ENCODE data around the gene BCS1L. TPM values are rescaled to one million over a fixed set of nuclear protein-coding genes. Genes with fewer than 3 reads are reported as not detected.

Gene BCS1L
- total and polyA plus RNA-seq, 9 of the 15 experiments (the other 6 are each of a cell fraction or from before 2014, with no cell fraction given): 37.6 to 103 (median 56.7) TPM

GRCh38 chr2:218645126-218645525 is 14.4 kb upstream of the BCS1L start:
- ChIA-PET POLR2A (interaction anchor here (0.9 to 3.7 kb wide), 2 partner anchors 9 to 14 kb away, joined by 3 to 10 read pairs; partner anchors contain the start of genes BCS1L and ZNF142), CTCF (ENCODE audit: low intra/inter-chr PET ratio) (no interaction called here)
- Histone ChIP-seq H3K9ac (ENCODE audit: insufficient read depth in 1 of 2, low read depth in 2 of 2, low read length in 2 of 2) (no peak overlapping the region), H4K20me1 (replicated peaks; ENCODE audit: control insufficient read depth, insufficient read depth, low read length) (no peaks in the 10 kb centered on the region), H2AFZ (ENCODE audit: low read depth, low read length) (no peak overlapping the region), H3K27me3 (ENCODE audit: control insufficient read depth in 2 of 2, insufficient read depth in 2 of 2, low read length in 2 of 2) (no peaks in the 10 kb centered on the region), H3K27ac (ENCODE audit: extremely low read depth, low read depth, low read length) (no peak overlapping the region), H3K79me2 (ENCODE audit: control insufficient read depth, insufficient read depth, low read length) (0 out of 3 replicates have a peak, but pooled peaks cover 4% of the 10 kb centered on the region), H3K9me1 (ENCODE audit: control insufficient read depth, insufficient read depth, low read length) (no peaks in the 10 kb centered on the region), H3K4me3 (no peak overlapping the region), H3K36me3 (ENCODE audit: control insufficient read depth, insufficient read depth, low read length) (peaks cover 86% of the 10 kb centered on the region), H3K9me3 (replicated peaks; ENCODE audit: control insufficient read depth, insufficient read depth, low read depth, low read length) (no peaks in the 10 kb centered on the region), H3K4me1 (replicated peaks in 1 of 2; ENCODE audit: control insufficient read depth in 2 of 2, insufficient read depth in 2 of 2, low read length in 2 of 2) (no peaks in the 10 kb centered on the region), H3K4me2 (ENCODE audit: insufficient read depth, low read length) (no peak overlapping the region)
- intact Hi-C loops (cut with micrococcal nuclease) (loop anchor here (10.0 kb wide), 2 partner anchors 240 to 370 kb away; partner anchors contain the start of genes AAMP and PNKD), in situ Hi-C loops (cut with MboI) (no loop called here)
- no peak for ATAC-seq
- no peak for DNase-seq (ENCODE audit: extremely low read depth in 1 of 4, low spot score in 3 of 4)
- no peak for FAIRE-seq
- WGBS (ENCODE audit: insufficient coverage, low coverage, missing lambda C conversion rate): 83% methylated on average over 1 of the region's 1 CpG
- BruUV-seq (replicated peaks): no TSS peak
- TF ChIP-seq PPARD (CRISPR knock-in tag; IDR thresholded peaks at IDR 0.05) (no peak), THAP7 (CRISPR knock-in tag; IDR thresholded peaks at IDR 0.05) (no peak), ZBTB17 (CRISPR knock-in tag; IDR thresholded peaks at IDR 0.05) (no peak), ZNF239 (CRISPR knock-in tag; IDR thresholded peaks at IDR 0.05) (no peak), KDM5B (IDR thresholded peaks at IDR 0.05; ENCODE audit: insufficient replicate concordance, low read depth, low read length) (no peak), MBD2 (IDR thresholded peaks at IDR 0.05; ENCODE audit: borderline replicate concordance, low read depth) (no peak), ZNF780A (CRISPR knock-in tag; IDR thresholded peaks at IDR 0.05) (no peak), TBL1XR1 (IDR thresholded peaks at IDR 0.05; ENCODE audit: low read length in 2 of 2) (no peak), SAFB (IDR thresholded peaks at IDR 0.05; ENCODE audit: borderline replicate concordance, low read depth, low read length) (no peak), STAG1 (CRISPR knock-in tag; IDR thresholded peaks at IDR 0.05; ENCODE audit: borderline replicate concordance) (no peak), U2AF1 (optimal IDR thresholded peaks at IDR 0.05; ENCODE audit: low read depth, low read length) (no peak), MLLT1 (IDR thresholded peaks at IDR 0.05) (no peak), TSHZ1 (CRISPR knock-in tag; IDR thresholded peaks at IDR 0.05) (no peak)
- TF ChIP-seq, protein P1, sequence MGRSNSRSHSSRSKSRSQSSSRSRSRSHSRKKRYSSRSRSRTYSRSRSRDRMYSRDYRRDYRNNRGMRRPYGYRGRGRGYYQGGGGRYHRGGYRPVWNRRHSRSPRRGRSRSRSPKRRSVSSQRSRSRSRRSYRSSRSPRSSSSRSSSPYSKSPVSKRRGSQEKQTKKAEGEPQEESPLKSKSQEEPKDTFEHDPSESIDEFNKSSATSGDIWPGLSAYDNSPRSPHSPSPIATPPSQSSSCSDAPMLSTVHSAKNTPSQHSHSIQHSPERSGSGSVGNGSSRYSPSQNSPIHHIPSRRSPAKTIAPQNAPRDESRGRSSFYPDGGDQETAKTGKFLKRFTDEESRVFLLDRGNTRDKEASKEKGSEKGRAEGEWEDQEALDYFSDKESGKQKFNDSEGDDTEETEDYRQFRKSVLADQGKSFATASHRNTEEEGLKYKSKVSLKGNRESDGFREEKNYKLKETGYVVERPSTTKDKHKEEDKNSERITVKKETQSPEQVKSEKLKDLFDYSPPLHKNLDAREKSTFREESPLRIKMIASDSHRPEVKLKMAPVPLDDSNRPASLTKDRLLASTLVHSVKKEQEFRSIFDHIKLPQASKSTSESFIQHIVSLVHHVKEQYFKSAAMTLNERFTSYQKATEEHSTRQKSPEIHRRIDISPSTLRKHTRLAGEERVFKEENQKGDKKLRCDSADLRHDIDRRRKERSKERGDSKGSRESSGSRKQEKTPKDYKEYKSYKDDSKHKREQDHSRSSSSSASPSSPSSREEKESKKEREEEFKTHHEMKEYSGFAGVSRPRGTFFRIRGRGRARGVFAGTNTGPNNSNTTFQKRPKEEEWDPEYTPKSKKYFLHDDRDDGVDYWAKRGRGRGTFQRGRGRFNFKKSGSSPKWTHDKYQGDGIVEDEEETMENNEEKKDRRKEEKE (IDR thresholded peaks at IDR 0.05; ENCODE audit: borderline replicate concordance in 1 of 2, control insufficient read depth in 1 of 2, low read depth in 2 of 2, low read length in 1 of 2): no peak

All from K562 (cell line).